ENCODE measurements around the gene SEMA3B. TPM values are rescaled to one million over a fixed set of nuclear protein-coding genes. Genes with fewer than 3 reads are reported as not detected.

The SEMA3B gene
- polyA plus RNA-seq, 1 donor (not counting 4 experiments of a cell fraction or from before 2014, with no cell fraction given): 0.58 TPM

DNA sequence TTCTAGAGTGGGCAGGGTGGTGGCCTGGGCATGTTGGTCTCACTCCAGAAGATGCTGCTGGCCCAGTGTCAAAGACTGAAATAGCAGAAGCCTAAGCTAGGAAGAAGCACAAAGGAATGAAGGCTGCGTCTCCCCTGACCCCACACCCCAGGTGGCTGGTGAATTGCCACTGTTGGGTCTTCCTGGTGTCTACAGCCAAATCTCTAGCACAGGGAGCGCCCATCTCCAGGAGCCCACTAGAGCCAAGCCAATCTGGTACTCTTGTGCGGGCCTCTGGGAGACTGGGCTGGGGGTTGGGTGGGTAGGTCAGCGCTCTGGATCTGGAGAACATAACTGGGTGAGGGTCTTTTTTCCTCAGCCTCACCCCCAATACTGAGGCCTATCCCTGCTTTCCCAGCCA lies 58.2 kb downstream of the SEMA3B start:
- FAIRE-seq (no peak), DNase-seq (ENCODE audit: low read depth, low spot score) (no peak)
- Histone ChIP-seq H3K4me2 (ENCODE audit: control insufficient read depth, extremely low read depth, insufficient read depth, low read depth, low read length) (peak overlapping the region; percentile 94), H3K79me2 (ENCODE audit: control insufficient read depth, insufficient read depth, low read length) (peaks cover 36% of the 10 kb centered on the region), H3K9me3 (ENCODE audit: control insufficient read depth, low read depth, low read length) (no peaks in the 10 kb centered on the region), H3K4me1 (ENCODE audit: control insufficient read depth, extremely low read depth, insufficient read depth, low read length) (peaks cover 13% of the 10 kb centered on the region), H3K9ac (ENCODE audit: control insufficient read depth, extremely low read depth, insufficient read depth, low read length) (peak overlapping the region; percentile 87), H3K27me3 (ENCODE audit: control insufficient read depth, extremely low read depth, insufficient read depth, low read length) (no peaks in the 10 kb centered on the region), H2AFZ (ENCODE audit: control insufficient read depth, low read length) (no peak overlapping the region), H4K20me1 (ENCODE audit: control insufficient read depth, extremely low read depth, insufficient read depth, low read length) (no peaks in the 10 kb centered on the region), H3K36me3 (ENCODE audit: control insufficient read depth in 2 of 2, extremely low read depth in 1 of 2, insufficient read depth in 2 of 2, low read length in 2 of 2) (peaks cover 27 to 39% of the 10 kb centered on the region in 2 experiments), H3K9me1 (ENCODE audit: control insufficient read depth, extremely low read depth, insufficient read depth, low read length) (no peaks in the 10 kb centered on the region), H3K27ac (ENCODE audit: control insufficient read depth, insufficient read depth, low read length) (peak overlapping the region; percentile 74), H3K4me3 (ENCODE audit: control insufficient read depth in 2 of 3, extremely low read depth in 1 of 3, insufficient read depth in 2 of 3, low read depth in 1 of 3, low read length in 3 of 3) (peak overlapping the region; percentile 86 to 90 (median 87))
- dilution Hi-C loops (cut with MboI; ENCODE audit: extremely low pct_ligation_motif_present, low sequenced_read_pairs): no loop called here
- TF ChIP-seq EZH2 (IDR thresholded peaks at IDR 0.05; ENCODE audit: low read length): no peak
- TF ChIP-seq, protein P1, sequence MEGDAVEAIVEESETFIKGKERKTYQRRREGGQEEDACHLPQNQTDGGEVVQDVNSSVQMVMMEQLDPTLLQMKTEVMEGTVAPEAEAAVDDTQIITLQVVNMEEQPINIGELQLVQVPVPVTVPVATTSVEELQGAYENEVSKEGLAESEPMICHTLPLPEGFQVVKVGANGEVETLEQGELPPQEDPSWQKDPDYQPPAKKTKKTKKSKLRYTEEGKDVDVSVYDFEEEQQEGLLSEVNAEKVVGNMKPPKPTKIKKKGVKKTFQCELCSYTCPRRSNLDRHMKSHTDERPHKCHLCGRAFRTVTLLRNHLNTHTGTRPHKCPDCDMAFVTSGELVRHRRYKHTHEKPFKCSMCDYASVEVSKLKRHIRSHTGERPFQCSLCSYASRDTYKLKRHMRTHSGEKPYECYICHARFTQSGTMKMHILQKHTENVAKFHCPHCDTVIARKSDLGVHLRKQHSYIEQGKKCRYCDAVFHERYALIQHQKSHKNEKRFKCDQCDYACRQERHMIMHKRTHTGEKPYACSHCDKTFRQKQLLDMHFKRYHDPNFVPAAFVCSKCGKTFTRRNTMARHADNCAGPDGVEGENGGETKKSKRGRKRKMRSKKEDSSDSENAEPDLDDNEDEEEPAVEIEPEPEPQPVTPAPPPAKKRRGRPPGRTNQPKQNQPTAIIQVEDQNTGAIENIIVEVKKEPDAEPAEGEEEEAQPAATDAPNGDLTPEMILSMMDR (optimal IDR thresholded peaks at IDR 0.05 in 1 of 3, IDR thresholded peaks at IDR 0.05 in 1 of 3, conservative IDR thresholded peaks at IDR 0.05 in 1 of 3; ENCODE audit: extremely low read depth in 1 of 3, insufficient read depth in 2 of 3, low read length in 3 of 3): no peak

Small RNAs within 50 kb of the gene (small RNA-seq; reads per million reads assigned to genes)
- gene MIR5787 (ENCODE audit: insufficient read length in 3 of 3, low read depth in 3 of 3, low replicate concordance in 1 of 3): 0 reads per million in 3 experiments

Other genes with a start within 250 kb of the SEMA3B start
- 73.8 to 167 TPM (median 127 TPM) in 3 replicates for gene RBM5, start 180.2 kb upstream of the SEMA3B start, polyA plus RNA-seq
- gene SEMA3F, start 113.8 kb upstream of the SEMA3B start, polyA plus RNA-seq: 72.8 to 115 TPM (median 102 TPM) in 3 replicates
- gene GNAT1, start 77.5 kb upstream of the SEMA3B start, polyA plus RNA-seq: 0.05 to 0.12 TPM in 2 of 3 replicates, not detected in the other
- gene SLC38A3, start 63.9 kb upstream of the SEMA3B start, polyA plus RNA-seq: not detected in 3 replicates
- gene GNAI2, start 32.9 kb upstream of the SEMA3B start, polyA plus RNA-seq: 268 to 419 TPM (median 341 TPM) in 3 replicates
- gene LSMEM2, start 9.9 kb downstream of the SEMA3B start, polyA plus RNA-seq: not detected in 3 replicates
- 43.1 to 90.4 TPM (median 50.3 TPM) in 3 replicates for gene IFRD2, start 23.3 kb downstream of the SEMA3B start, polyA plus RNA-seq
- 6.6 to 15.6 TPM (median 10.3 TPM) in 3 replicates for gene HYAL3, start 30.3 kb downstream of the SEMA3B start, polyA plus RNA-seq
- 6.1 to 9.4 TPM (median 8.0 TPM) in 3 replicates for gene NAA80, start 30.3 kb downstream of the SEMA3B start, polyA plus RNA-seq
- 13.9 to 24.5 TPM (median 15.3 TPM) in 3 replicates for gene HYAL1, start 34.4 kb downstream of the SEMA3B start, polyA plus RNA-seq
- 42.8 to 71.8 TPM (median 44.8 TPM) in 3 replicates for gene HYAL2, start 53.6 kb downstream of the SEMA3B start, polyA plus RNA-seq
- gene TUSC2, start 59.1 kb downstream of the SEMA3B start, polyA plus RNA-seq: 28.0 to 47.8 TPM (median 30.5 TPM) in 3 replicates
- gene RASSF1, start 71.7 kb downstream of the SEMA3B start, polyA plus RNA-seq: 28.5 to 42.5 TPM (median 30.7 TPM) in 3 replicates
- gene ZMYND10, start 76.6 kb downstream of the SEMA3B start, polyA plus RNA-seq: 0.10 to 0.21 TPM (median 0.15 TPM) in 3 replicates
- gene NPRL2, start 81.6 kb downstream of the SEMA3B start, polyA plus RNA-seq: 20.6 to 30.1 TPM (median 23.3 TPM) in 3 replicates
- gene CYB561D2, start 81.7 kb downstream of the SEMA3B start, polyA plus RNA-seq: 12.3 to 19.9 TPM (median 17.6 TPM) in 3 replicates
- gene TMEM115, start 90.4 kb downstream of the SEMA3B start, polyA plus RNA-seq: 22.4 to 43.8 TPM (median 31.6 TPM) in 3 replicates
- 0.02 to 0.04 TPM (median 0.04 TPM) in 3 replicates for gene CACNA2D2, start 234.5 kb downstream of the SEMA3B start, polyA plus RNA-seq

Data from keratinocyte (primary cell).